Measurements from ENCODE around the gene MED13L.

Gene MED13L

GRCh38 chr12:116089080-116089479 lies 188.4 kb downstream of the MED13L start:
- no peak for DNase-seq (ENCODE audit: low read depth)

GRCh38 chr12:116087962-116088361 lies 189.5 kb downstream of the MED13L start:
- no peak for DNase-seq (ENCODE audit: low read depth)

GRCh38 chr12:116087399-116087798 lies 190.1 kb downstream of the MED13L start:
- DNase-seq (ENCODE audit: low read depth): no peak

GRCh38 chr12:116080415-116080814 lies 197.1 kb downstream of the MED13L start:
- DNase-seq (ENCODE audit: low read depth): no peak

GRCh38 chr12:116078396-116078795 lies 199.1 kb downstream of the MED13L start:
- DNase-seq (ENCODE audit: low read depth): no peak

- DNase-seq (ENCODE audit: low read depth): no peak
Measured at GRCh38 chr12:116077431-116077830, 200.1 kb downstream of the MED13L start.

GRCh38 chr12:116076399-116076798 lies 201.1 kb downstream of the MED13L start:
- no peak for DNase-seq (ENCODE audit: low read depth)

GRCh38 chr12:116074686-116075085 lies 202.8 kb downstream of the MED13L start:
- no peak for DNase-seq (ENCODE audit: low read depth)

GRCh38 chr12:116071555-116072230 lies 205.8 kb downstream of the MED13L start:
- no peak for DNase-seq (ENCODE audit: low read depth)

- no peak for DNase-seq (ENCODE audit: low read depth)
Measured at GRCh38 chr12:116070444-116070843, 207.0 kb downstream of the MED13L start.

- DNase-seq (ENCODE audit: low read depth): no peak
Measured at GRCh38 chr12:116069943-116070342, 207.6 kb downstream of the MED13L start.

- DNase-seq (ENCODE audit: low read depth): no peak
Measured at GRCh38 chr12:116068853-116069252, 208.6 kb downstream of the MED13L start.

GRCh38 chr12:116068371-116068770 lies 209.1 kb downstream of the MED13L start:
- DNase-seq (ENCODE audit: low read depth): no peak

GRCh38 chr12:116067892-116068291 lies 209.6 kb downstream of the MED13L start:
- no peak for DNase-seq (ENCODE audit: low read depth)

GRCh38 chr12:116066381-116067230 lies 210.9 kb downstream of the MED13L start:
- DNase-seq (ENCODE audit: low read depth): no peak

GRCh38 chr12:116065606-116066005 lies 211.9 kb downstream of the MED13L start:
- DNase-seq (ENCODE audit: low read depth): no peak

- DNase-seq (ENCODE audit: low read depth): no peak
Measured at GRCh38 chr12:116064493-116064892, 213.0 kb downstream of the MED13L start.

- no peak for DNase-seq (ENCODE audit: low read depth)
Measured at GRCh38 chr12:116062698-116063097, 214.8 kb downstream of the MED13L start.

- no peak for DNase-seq (ENCODE audit: low read depth)
Measured at GRCh38 chr12:116060764-116061163, 216.7 kb downstream of the MED13L start.

- no peak for DNase-seq (ENCODE audit: low read depth)
Measured at GRCh38 chr12:116059904-116060303, 217.6 kb downstream of the MED13L start.

GRCh38 chr12:116058574-116058973 lies 218.9 kb downstream of the MED13L start:
- DNase-seq (ENCODE audit: low read depth): no peak

GRCh38 chr12:116057356-116057755 lies 220.1 kb downstream of the MED13L start:
- no peak for DNase-seq (ENCODE audit: low read depth)

- no peak for DNase-seq (ENCODE audit: low read depth)
Measured at GRCh38 chr12:116055895-116056607, 221.4 kb downstream of the MED13L start.
